Breast epithelium (tissue), 3 donors: ENCODE results near the gene BACE2.
"Not testable (repeated sequence)": the region's sequence is repeated elsewhere in the genome, so short reads cannot be mapped to it uniquely, and the experiment has no call there.

Source experiments
- CTCF ChIP-seq, 3 donors: fragments of 450-650 bp; IDR thresholded peaks; one replicate each; pipeline ENCODE4 v1.5.1; 2016 to 2017; ENCODE audit warnings: antibody characterized with exemption in 3 of 3, mild to moderate bottlenecking in 3 of 3, moderate library complexity in 3 of 3
- POLR2A ChIP-seq: fragments of 450-650 bp; IDR thresholded peaks from one replicate; pipeline ENCODE4 v1.6.1; 2016; ENCODE audit warnings: antibody characterized with exemption, mild to moderate bottlenecking, moderate library complexity

- TF ChIP-seq CTCF (IDR thresholded peaks at IDR 0.05); POLR2A: not testable (repeated sequence)
Observed at GRCh38 chr21:41244266-41244880, 76.4 kb downstream of the BACE2 start.
